ENCODE measurements around the gene ENAH.
"Not testable (repeated sequence)": the region's sequence is repeated elsewhere in the genome, so short reads cannot be mapped to it uniquely, and the experiment has no call there.

The ENAH gene

DNA sequence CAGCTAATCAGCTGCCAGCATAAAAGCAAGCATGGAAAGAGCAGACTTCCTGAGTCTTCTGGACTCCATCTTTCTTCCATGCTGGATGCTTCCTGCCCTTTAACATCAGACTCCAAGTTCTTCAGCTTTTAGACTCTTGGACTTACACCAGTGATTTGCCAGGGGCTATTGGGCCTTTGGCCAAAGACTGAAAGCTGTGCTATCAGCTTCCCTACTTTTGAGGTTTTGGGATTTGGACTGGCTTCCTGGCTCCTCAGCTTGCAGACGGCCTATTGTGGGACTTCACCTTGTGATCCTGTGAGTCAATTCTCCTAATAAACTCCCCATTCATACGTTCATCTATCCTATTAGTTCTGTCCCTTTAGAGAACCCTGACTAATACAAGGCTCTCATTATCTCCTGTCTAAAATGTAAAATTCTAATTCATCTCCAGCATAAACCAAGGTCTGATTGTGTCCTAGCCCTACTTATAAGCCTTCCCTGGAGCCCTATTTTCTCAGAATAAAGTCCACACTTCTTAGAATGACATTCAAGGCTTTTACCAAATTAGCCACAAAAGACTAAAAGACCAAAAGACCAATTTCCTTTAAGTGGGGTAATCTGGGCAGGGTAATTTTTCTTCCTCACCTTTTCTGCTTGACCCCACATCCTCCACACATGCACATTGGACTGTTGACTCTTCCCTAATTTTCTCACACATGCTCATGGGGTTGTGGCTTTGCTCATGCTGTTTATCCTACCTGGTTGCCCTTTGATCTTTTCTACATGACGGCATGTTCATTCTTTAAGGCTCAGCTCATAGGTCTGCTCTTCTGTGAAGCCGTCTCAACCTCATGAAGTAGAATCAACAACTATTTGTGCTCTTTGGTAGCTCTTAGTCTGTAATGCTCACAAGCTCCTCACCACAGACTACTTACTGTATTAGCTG lies 18.1 kb upstream of the ENAH start:
- no peak for DNase-seq

- DNase-seq, result no peak
These were observed 17.4 kb upstream of the ENAH start for GRCh38 chr1:225670356-225670755.

- no peak for DNase-seq
These were observed 15.3 kb upstream of the ENAH start for GRCh38 chr1:225668222-225668621.

GRCh38 chr1:225667362-225667761 lies 14.4 kb upstream of the ENAH start:
- DNase-seq, result no peak

DNA sequence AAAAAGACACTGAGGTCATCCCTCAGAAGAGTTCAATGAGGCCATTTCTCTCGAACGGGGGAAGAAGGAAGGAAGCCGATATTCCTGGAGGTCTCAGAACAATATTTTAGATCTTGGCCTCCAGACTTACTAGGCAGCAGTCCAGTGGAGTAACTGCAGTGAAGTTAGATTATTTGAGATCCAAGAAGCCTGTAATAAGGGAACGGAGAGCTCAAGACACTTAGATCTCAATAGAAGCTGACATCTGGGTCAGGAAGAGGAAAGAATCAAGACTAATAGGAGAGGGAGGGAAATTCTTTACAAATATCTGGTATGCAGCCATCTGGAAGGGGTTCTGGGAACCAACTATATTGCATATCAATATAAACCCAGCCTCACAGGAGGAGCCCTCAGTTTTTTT lies 13.6 kb upstream of the ENAH start:
- DNase-seq, result no peak

DNA sequence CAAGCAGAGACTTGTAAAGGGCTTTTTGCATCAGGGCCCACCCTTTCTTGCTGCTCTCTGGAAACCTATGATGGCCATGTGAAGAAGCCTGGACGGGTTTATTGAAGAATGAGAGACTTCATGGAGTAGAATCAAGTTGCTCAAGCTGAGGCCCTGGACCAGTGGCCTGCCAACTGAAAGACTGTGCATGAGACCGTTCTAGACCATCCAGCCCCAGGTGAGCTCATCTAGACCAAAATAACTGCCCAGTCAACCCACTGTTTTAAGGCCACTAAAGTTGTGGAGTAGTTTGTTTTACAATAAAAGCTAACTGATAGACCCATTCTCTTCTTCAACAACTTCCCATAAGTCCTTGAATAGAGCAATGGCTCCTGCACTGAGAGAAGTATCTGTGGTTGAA lies 11.8 kb upstream of the ENAH start:
- no peak for DNase-seq

DNA sequence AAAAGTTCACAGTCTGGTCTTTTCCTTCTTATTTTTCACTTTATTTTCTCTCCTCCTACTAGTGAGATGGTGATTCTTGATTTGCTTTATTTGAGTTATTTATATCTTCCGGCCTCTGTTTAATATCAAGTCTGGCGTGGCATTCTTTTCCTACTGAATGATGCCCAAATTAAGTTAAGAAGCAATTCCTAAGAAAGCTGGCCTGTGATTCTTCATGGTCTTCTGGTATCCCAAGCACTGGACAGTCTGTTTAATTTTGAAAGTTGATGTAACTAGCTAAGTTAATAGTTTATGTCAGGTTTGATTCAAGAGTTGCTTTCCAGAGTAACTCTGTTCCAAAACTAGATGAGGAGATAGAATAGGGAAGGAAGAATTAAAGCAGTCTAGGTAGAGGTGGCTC lies 9.2 kb upstream of the ENAH start:
- no peak for DNase-seq

DNA sequence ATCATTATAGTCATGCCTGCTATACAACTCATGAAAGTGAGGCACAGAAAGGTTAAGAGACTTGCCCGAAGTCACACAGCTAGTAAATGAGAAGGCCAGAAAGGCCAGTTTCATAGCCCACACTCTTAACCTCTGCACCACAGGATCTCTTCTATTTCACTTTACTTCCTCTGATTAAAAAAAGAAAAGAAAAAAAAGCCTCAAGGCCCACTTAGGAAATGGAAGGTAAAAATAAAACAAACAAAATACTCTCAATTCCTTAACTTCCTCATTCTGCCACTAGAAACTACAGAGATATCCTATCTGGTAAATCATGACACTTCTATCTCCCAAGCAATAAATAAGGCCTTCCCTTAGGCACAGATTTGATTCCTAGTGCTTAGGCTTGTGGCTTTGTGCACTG lies 7.6 kb upstream of the ENAH start:
- no peak for DNase-seq

- no peak for DNase-seq
These were observed 5.1 kb upstream of the ENAH start for GRCh38 chr1:225658041-225658440.

GRCh38 chr1:225657462-225657989 lies 4.6 kb upstream of the ENAH start:
- no peak for DNase-seq

- not testable (repeated sequence) for DNase-seq
These were observed 3.3 kb upstream of the ENAH start for GRCh38 chr1:225656259-225656655.

DNA sequence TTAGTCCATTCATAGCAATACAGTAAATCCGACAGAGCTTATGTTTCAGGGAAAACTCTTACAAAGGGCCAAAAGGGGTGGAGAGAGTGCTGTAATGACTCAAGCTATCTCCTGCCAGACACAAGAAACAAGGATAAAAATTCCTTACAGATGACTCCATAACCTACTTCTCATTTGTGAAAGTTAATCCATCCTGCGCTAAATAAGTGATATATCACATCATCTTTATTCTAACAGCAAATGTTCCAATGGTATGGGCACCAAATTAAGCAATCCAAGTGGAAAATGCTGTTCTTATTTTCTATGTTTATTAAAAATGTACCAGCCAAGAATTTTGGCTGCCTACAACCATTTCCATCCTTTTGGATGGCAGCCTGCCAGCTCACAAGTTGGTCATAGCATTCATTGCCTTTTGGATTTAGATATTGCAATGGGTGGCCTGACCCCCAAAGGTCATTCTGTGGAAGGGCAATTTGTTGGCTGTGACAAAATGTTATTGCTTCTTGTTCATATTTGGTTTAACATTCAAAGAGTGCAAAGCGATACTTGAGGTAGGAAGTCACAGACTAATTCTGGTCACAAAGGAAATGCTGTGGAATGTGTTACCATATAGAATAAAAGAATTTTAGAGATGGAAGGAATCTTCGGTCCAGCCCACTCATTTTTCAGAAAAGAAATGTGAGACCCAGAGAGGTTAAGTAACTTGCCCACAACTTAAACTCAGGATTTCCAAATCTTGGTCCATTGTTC lies 2.8 kb upstream of the ENAH start:
- DNase-seq, result no peak

GRCh38 chr1:225654688-225655508 lies 2.0 kb upstream of the ENAH start:
- DNase-seq, result no peak

GRCh38 chr1:225654277-225654597 lies 1.3 kb upstream of the ENAH start:
- no peak for DNase-seq

GRCh38 chr1:225653463-225654276 lies 747 bp upstream of the ENAH start:
- peak; percentile 65 for DNase-seq

DNA sequence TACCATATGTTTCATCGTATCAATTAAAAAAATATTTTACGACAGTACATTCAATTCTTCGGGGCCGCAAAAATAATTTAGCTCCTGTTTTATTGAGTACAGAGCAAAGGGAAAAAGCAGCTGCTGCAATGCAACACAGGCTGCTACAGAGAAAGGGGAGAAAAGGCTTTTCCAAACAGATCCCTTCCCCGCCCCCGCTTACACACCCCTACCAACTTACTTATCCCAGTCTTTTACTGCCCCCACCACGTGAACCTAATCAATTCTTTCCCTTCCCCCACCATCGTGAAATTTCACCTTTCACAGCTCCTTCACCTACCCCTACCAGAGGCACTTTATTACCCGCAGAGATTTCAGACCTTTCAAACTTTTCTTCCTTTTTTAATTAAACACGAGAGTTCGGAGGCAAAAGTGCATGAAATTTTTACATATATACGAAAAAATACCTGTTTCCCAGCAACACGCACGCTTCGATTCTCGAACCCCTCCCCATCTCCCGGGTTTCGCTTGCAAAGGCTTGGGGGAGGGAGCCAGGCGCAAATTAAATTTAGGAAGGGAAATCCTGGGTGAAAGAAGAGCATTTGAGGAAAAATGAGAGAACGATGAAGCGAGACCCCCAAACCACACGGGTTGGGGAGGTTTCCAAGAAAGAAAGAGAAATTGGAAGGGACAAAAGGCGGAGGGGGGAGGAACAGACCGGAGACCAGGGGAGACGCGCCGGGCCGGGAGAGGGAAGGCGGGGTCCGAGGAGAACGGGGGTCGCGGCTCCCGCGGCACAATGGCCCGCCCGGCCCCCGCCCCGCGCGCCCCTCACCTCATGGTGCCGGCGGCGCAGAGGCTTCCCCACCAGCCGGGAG lies 823 bp downstream of the ENAH start:
- no peak for DNase-seq

- no peak for DNase-seq
These were observed 1.5 kb downstream of the ENAH start for GRCh38 chr1:225651376-225651871.

DNA sequence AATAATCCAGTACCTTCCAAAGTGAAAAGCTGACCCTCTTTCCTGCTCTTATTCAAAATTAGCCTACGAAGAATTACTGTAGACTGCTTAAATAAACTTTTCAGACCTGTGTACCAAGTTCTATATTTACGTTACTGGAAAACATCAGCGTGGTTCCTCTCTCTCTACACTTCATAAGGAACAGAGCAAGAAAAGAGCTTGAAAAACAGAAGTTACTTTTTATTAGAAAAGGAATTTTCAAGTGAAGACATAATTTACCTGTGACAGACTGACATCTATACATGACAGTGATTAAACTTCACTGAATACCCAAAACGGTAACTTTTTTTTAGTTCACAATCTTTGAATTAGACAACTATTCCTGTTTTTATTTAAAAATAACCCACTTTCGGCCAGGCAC lies 2.7 kb downstream of the ENAH start:
- DNase-seq, result no peak

GRCh38 chr1:225645194-225645895 lies 7.6 kb downstream of the ENAH start:
- no peak for DNase-seq

DNA sequence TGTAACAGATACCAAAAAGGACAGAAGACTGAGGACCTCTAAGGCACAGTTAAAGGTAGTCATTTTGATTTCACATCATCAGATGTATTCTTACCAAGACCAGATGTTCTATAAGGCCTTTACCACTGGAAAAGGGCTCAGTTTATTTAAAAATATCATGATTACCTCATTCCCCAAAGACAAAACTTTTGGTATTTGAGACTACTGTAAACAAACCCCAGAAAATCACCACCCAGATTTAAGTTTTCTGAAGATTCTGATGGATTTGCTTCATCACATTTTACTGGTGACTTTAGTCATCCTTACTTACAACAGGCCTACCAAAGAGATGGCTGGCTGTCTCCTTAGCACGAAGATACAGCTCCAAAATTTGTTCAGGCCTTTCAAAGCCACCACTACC lies 8.3 kb downstream of the ENAH start:
- DNase-seq, result no peak

Measured in GOT3 (cell line).